GM19025 (cell line): Measurements from ENCODE around the gene NRIP1.
"Not testable (repeated sequence)": the region's sequence is repeated elsewhere in the genome, so short reads cannot be mapped to it uniquely, and the experiment has no call there.

Experiments used
- ATAC-seq: cut with Tn5 transposase; IDR thresholded peaks from one replicate; pipeline ENCODE4 v1.9.1; 2021; ENCODE audit warnings: mild to moderate bottlenecking, low read depth, moderate library complexity; ENCODE audit not compliant: unreplicated experiment

Gene NRIP1

DNA sequence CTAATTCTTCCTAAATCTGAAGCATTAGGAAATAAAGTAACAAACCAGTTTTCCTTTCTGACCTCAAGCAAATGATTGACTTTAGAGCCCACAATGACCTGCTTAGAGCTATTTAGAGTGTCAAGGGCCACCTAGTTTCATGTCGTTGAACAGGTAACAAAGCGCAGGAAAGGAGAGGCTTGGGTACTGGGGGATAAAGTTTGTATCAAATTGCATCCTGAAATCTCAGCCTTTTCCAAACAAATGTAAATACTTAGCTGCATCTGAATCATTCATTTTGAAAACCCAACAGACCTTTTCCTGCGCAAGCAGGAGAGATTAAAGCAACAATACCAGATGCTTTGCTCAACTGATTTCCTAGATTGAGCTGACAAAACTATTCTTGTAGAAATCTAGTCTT, 121.2 kb downstream of the NRIP1 start:
- ATAC-seq: no peak

GRCh38 chr21:14942801-14943490, 121.9 kb downstream of the NRIP1 start:
- no peak for ATAC-seq

DNA sequence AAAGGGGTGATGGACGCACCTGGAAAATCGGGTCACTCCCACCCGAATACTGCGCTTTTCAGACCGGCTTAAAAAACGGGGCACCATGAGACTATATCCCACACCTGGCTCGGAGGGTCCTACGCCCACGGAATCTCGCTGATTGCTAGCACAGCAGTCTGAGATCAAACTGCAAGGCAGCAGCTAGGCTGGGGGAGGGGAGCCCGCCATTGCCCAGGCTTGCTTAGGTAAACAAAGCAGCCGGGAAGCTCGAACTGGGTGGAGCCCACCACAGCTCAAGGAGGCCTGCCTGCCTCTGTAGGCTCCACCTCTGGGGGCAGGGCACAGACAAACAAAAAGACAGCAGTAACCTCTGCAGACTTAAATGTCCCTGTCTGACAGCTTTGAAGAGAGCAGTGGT, 137.5 kb downstream of the NRIP1 start:
- ATAC-seq: not testable (repeated sequence)

DNA sequence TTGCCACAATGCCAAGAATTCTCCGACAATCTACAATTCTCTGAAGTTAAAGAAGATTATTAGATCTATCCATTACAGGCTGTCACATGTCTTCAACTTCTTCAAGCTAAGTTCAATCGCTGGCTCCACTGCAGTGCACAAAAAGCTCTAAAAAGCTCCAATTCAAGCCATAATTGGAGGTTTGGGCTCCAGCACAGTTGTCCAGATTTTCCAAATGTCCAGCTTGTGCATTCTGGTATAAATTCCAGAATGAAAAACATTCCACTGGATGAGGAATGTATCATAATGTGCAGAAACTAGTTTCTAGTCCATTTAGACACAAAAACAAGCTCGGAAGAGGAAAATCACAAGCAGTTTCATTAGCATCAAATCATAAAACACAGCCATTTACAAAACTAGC, 138.6 kb downstream of the NRIP1 start:
- ATAC-seq: no peak

- ATAC-seq: no peak
These were observed 141.3 kb downstream of the NRIP1 start for GRCh38 chr21:14923468-14923867.

GRCh38 chr21:14922980-14923379, 141.8 kb downstream of the NRIP1 start:
- ATAC-seq: no peak

- ATAC-seq: no peak
These were observed 146.3 kb downstream of the NRIP1 start for GRCh38 chr21:14918527-14918926.

DNA sequence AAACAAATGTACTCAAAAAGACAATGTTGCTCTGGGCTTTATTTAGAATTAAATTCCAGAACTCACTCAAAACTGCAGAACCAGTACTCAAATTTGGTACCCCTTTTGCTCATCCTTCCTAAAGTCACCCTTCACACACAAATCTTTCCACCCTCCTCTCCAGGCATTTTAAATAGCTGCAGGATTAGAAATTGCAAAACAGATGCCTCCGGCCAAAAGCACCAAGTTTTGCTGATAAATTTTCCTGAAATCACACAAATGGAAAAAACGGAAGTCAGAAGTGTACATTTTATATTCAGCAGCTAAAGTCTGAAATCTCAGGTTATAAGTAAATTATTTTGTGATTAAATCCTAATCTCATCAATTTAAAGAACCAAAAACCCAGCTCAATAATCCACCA, 147.0 kb downstream of the NRIP1 start:
- ATAC-seq: no peak

DNA sequence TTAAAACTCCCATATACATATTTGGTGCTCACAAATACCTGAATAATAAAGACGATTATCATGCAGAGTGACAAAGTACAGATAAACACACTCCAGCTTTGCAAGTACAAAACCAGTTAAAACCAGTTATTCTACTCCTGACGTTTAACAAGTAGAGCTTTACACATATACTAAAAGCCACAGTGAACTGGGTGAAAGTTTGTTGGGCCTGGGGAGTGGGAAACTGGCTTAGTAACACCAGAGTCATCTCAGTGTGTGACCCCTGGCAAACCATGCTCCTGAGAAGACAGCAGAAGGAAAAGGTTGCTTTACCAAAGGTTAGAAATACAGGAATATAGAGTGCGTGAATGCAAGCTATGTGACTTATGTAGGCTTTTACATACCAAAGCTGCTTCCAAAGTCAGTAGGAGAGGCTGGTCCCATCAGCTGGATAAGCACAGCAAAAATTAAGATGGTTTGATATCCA, 148.1 kb downstream of the NRIP1 start:
- no peak for ATAC-seq

- ATAC-seq: no peak
These were observed 151.2 kb downstream of the NRIP1 start for GRCh38 chr21:14913638-14914037.

DNA sequence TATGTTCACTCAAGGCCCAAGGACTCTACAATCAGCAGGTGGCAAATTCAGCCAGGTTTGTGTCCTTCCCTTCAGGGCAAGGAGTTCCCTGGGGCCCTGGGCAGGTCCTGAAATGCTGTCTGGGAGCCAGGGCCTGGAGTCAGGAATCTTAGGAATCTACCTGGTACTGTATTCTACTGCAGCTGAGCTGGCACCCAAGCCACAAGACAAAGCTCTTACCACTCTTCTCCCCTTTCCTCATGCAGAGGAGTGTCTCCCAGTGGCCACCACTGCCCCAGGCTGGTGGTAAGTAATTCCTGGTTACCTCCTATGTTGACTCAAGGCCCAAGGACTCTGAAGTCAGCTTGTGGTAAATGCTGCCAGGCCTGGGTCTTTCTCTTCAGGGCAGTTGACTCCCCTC, 153.4 kb downstream of the NRIP1 start:
- ATAC-seq: no peak
